Gastroesophageal sphincter (tissue), 3 donors: ENCODE measurements around the gene RNASEH2C.

Source experiments
- EP300 ChIP-seq: sonication (generic); formaldehyde crosslinking; IDR thresholded peaks from one replicate; pipeline ENCODE4 v1.6.1; 2017; ENCODE audit warnings: antibody characterized with exemption, mild to moderate bottlenecking
- POLR2A ChIP-seq, 2 donors: fragments of 450-650 bp; IDR thresholded peaks; one replicate each; pipeline ENCODE4 v1.6.1; 2017; ENCODE audit warnings: antibody characterized with exemption in 2 of 2, mild to moderate bottlenecking in 2 of 2, moderate library complexity in 1 of 2
- POLR2AphosphoS5 ChIP-seq: sonication (generic); formaldehyde crosslinking; IDR thresholded peaks from one replicate; pipeline ENCODE4 v1.6.1; 2017; ENCODE audit warnings: antibody characterized with exemption
- TF ChIP-seq, protein P1 (sequence below), 4 experiments: fragments of 200-600 bp in 2 of 4; fragments of 450-650 bp in 2 of 4; sonication (generic) in 1 of 4; IDR thresholded peaks; one replicate each; pipeline ENCODE4 v1.5.1; 2017 to 2019; ENCODE audit warnings: antibody characterized with exemption in 4 of 4, mild to moderate bottlenecking in 2 of 4, moderate library complexity in 2 of 4

DNA sequence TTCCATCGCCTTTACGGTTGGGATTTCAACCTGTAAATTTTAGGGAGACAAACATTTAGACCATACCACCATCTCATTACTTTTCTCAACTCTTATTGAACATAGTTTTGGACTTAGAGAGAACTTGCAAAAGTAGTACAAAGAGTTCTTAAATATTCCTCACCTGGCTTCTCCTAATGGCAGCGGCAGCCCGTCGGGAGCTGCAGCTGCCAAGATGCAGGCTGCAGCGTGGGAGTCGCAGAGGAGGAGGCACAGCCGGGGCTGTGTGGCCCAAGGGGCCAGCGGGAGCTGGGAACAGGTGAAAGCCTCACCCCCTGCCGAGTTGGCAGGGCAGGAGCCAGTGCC lies 23.1 kb upstream of the RNASEH2C start:
- TF ChIP-seq, protein P1, sequence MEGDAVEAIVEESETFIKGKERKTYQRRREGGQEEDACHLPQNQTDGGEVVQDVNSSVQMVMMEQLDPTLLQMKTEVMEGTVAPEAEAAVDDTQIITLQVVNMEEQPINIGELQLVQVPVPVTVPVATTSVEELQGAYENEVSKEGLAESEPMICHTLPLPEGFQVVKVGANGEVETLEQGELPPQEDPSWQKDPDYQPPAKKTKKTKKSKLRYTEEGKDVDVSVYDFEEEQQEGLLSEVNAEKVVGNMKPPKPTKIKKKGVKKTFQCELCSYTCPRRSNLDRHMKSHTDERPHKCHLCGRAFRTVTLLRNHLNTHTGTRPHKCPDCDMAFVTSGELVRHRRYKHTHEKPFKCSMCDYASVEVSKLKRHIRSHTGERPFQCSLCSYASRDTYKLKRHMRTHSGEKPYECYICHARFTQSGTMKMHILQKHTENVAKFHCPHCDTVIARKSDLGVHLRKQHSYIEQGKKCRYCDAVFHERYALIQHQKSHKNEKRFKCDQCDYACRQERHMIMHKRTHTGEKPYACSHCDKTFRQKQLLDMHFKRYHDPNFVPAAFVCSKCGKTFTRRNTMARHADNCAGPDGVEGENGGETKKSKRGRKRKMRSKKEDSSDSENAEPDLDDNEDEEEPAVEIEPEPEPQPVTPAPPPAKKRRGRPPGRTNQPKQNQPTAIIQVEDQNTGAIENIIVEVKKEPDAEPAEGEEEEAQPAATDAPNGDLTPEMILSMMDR (IDR thresholded peaks at IDR 0.05), result no peak
- TF ChIP-seq POLR2A (IDR thresholded peaks at IDR 0.05) (no peak), POLR2AphosphoS5 (no peak), EP300 (no peak)
